HL-60/S4 treated with phorbol 12-myristate 13-acetate at 8.2 ng/mL for 4 days and 3 days (cell line): ENCODE measurements around the gene IPO4.
"Not testable (repeated sequence)": the region's sequence is repeated elsewhere in the genome, so short reads cannot be mapped to it uniquely, and the experiment has no call there.

Experiments
- in situ Hi-C: fragments of 300-500 bp; cut with MboI; formaldehyde crosslinking; loops from 2 replicates; pipeline ENCODE4 v1.15.0; 2022; ENCODE audit warnings: low sequenced_read_pairs

Gene IPO4

GRCh38 chr14:24219521-24219920, 30.9 kb upstream of the IPO4 start:
- in situ Hi-C loops: no loop called here

- in situ Hi-C loops: no loop called here
Measured at GRCh38 chr14:24219080-24219479, 30.5 kb upstream of the IPO4 start.

GRCh38 chr14:24216876-24217275, 28.3 kb upstream of the IPO4 start:
- in situ Hi-C loops: not testable (repeated sequence)

GRCh38 chr14:24216345-24216699, 27.7 kb upstream of the IPO4 start:
- in situ Hi-C loops: no loop called here

- in situ Hi-C loops: no loop called here
Measured at GRCh38 chr14:24215495-24216344, 27.1 kb upstream of the IPO4 start, which contains the start of gene MDP1. TSS of gene MDP1 (minus strand) at chr14:24216066. CDS start at chr14:24215955, 111 bp downstream.

GRCh38 chr14:24213866-24214662, 25.4 kb upstream of the IPO4 start:
- in situ Hi-C loops: no loop called here

GRCh38 chr14:24212924-24213865, 24.6 kb upstream of the IPO4 start, which contains the start of gene CHMP4A:
TSS of gene CHMP4A (minus strand) at chr14:24213488. CDS start at chr14:24213439, 49 bp downstream.
- in situ Hi-C loops: no loop called here

GRCh38 chr14:24211311-24211710, 22.7 kb upstream of the IPO4 start:
- in situ Hi-C loops: no loop called here

GRCh38 chr14:24207625-24208024, 19.0 kb upstream of the IPO4 start:
- in situ Hi-C loops: no loop called here

GRCh38 chr14:24207104-24207551, 18.5 kb upstream of the IPO4 start:
- in situ Hi-C loops: no loop called here

GRCh38 chr14:24206260-24207103, 17.9 kb upstream of the IPO4 start:
- in situ Hi-C loops: no loop called here

GRCh38 chr14:24204163-24205146, 15.8 kb upstream of the IPO4 start:
- in situ Hi-C loops: no loop called here

GRCh38 chr14:24203249-24203886, 14.8 kb upstream of the IPO4 start:
- in situ Hi-C loops: not testable (repeated sequence)

GRCh38 chr14:24202538-24202937, 13.9 kb upstream of the IPO4 start:
- in situ Hi-C loops: not testable (repeated sequence)

GRCh38 chr14:24198814-24199524, 10.4 kb upstream of the IPO4 start:
- in situ Hi-C loops: no loop called here

GRCh38 chr14:24197056-24197450, 8.4 kb upstream of the IPO4 start:
- in situ Hi-C loops: no loop called here
